Lung (tissue), 12 donors: Measurements from ENCODE around the gene PRKG1. TPM values are rescaled to one million over a fixed set of nuclear protein-coding genes. Genes with fewer than 3 reads are reported as not detected.

Source experiments
- ATAC-seq: fragments of 200-7000 bp; cut with Tn5 transposase; one replicate; pipeline ENCODE4 v1.9.1; 2020; ENCODE audit warnings: moderate number of reproducible peaks; ENCODE audit not compliant: insufficient read depth, low FRiP score
- DNase-seq, 3 donors: peaks; one replicate each; pipeline ENCODE4 v3.0.0-alpha.2; 2013 to 2017
- H3K27ac ChIP-seq, 2 donors: one replicate each; pipeline ENCODE4 v1.5.1; 2013; ENCODE audit warnings: mild to moderate bottlenecking in 2 of 2, moderate library complexity in 2 of 2, control low read depth in 1 of 2, inconsistent platforms in 1 of 2, low read depth in 1 of 2, low read length in 1 of 2
- H3K27me3 ChIP-seq, 3 donors: one replicate each; pipeline ENCODE4 v1.5.1; 2013; ENCODE audit warnings: low read length in 2 of 3; ENCODE audit not compliant: control insufficient read depth in 3 of 3, insufficient read depth in 3 of 3
- H3K36me3 ChIP-seq, 4 donors: one replicate each; pipeline ENCODE4 v1.5.1; 2013; ENCODE audit warnings: low read length in 4 of 4, mild to moderate bottlenecking in 1 of 4, moderate library complexity in 1 of 4; ENCODE audit not compliant: control insufficient read depth in 4 of 4, insufficient read depth in 4 of 4
- H3K4me1 ChIP-seq, 5 donors: one replicate each; pipeline ENCODE4 v1.5.1; 2013; ENCODE audit warnings: low read length in 5 of 5, mild to moderate bottlenecking in 2 of 5, moderate library complexity in 1 of 5; ENCODE audit not compliant: control insufficient read depth in 5 of 5, insufficient read depth in 5 of 5
- H3K4me3 ChIP-seq: one replicate; pipeline ENCODE4 v1.5.1; 2013; ENCODE audit warnings: mild to moderate bottlenecking, control low read depth, moderate library complexity
- H3K9ac ChIP-seq, 2 donors: one replicate each; pipeline ENCODE4 v1.5.1; 2013; ENCODE audit warnings: low read length in 2 of 2, control low read depth in 1 of 2; ENCODE audit not compliant: insufficient read depth in 1 of 2
- H3K9me3 ChIP-seq, 4 donors: one replicate each; pipeline ENCODE4 v1.5.1; 2013; ENCODE audit warnings: low read length in 3 of 4, mild to moderate bottlenecking in 1 of 4, moderate library complexity in 1 of 4; ENCODE audit not compliant: control insufficient read depth in 4 of 4, insufficient read depth in 3 of 4
- WGBS, 2 donors: extraction: QIAGEN DNeasy Blood & Tissue Kit; methylation state at CpG; one replicate each; pipeline ENCODE4 v1.1.7; 2013; 5-methylcytosine and 5-hydroxymethylcytosine counted together
- polyA plus RNA-seq, 2 donors: library from polyadenylated mRNA; stranded (reverse); fragments of 200-250 nt; gene quantifications; one replicate each; pipeline ENCODE4 v1.2.1, GENCODE V29; 2013
- total RNA-seq, 2 donors: library from RNA; depleted of rRNA in 1 of 2; stranded (reverse); fragments of >200 nt in 1 of 2; gene quantifications; one replicate each; pipeline ENCODE4 v1.2.1, GENCODE V29; 2014 to 2021
- TF ChIP-seq, protein P1 (sequence below): IDR thresholded peaks from 2 replicates; pipeline ENCODE4 v1.5.1; 2012; ENCODE audit warnings: mild to moderate bottlenecking; ENCODE audit errors: control extremely low read depth, extremely low read depth
- donor health status: control.
- donor health status: control.
- donor health status: Bipolar disorder and iron deficiency.
- donor health status: healthy.
- donor health status: DM: yes; HTN: yes; CAD: no.

PRKG1 gene
- total and polyA plus RNA-seq, 4 donors, result 2.1 to 50.8 (median 15.1) TPM

- no peak overlapping the region for H3K9ac ChIP-seq
- H3K9me3 ChIP-seq, result peaks cover 0 to 3% (median 0%) of the 10 kb centered on the region in 4 donors
- TF ChIP-seq, protein P1, sequence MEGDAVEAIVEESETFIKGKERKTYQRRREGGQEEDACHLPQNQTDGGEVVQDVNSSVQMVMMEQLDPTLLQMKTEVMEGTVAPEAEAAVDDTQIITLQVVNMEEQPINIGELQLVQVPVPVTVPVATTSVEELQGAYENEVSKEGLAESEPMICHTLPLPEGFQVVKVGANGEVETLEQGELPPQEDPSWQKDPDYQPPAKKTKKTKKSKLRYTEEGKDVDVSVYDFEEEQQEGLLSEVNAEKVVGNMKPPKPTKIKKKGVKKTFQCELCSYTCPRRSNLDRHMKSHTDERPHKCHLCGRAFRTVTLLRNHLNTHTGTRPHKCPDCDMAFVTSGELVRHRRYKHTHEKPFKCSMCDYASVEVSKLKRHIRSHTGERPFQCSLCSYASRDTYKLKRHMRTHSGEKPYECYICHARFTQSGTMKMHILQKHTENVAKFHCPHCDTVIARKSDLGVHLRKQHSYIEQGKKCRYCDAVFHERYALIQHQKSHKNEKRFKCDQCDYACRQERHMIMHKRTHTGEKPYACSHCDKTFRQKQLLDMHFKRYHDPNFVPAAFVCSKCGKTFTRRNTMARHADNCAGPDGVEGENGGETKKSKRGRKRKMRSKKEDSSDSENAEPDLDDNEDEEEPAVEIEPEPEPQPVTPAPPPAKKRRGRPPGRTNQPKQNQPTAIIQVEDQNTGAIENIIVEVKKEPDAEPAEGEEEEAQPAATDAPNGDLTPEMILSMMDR, result no peak
- H3K4me1 ChIP-seq, result no peaks in the 10 kb centered on the region
- H3K27ac ChIP-seq, result no peak overlapping the region
- no peaks in the 10 kb centered on the region for H3K27me3 ChIP-seq
- ATAC-seq, result no peak
- no peak for DNase-seq
- no peaks in the 10 kb centered on the region for H3K36me3 ChIP-seq
- 85 to 86% methylated on average over 5 of the region's 5 CpGs for WGBS, 2 donors
- no peak overlapping the region for H3K4me3 ChIP-seq
Observed at GRCh38 chr10:51602326-51602725, 528.0 kb downstream of the PRKG1 start.

DNA sequence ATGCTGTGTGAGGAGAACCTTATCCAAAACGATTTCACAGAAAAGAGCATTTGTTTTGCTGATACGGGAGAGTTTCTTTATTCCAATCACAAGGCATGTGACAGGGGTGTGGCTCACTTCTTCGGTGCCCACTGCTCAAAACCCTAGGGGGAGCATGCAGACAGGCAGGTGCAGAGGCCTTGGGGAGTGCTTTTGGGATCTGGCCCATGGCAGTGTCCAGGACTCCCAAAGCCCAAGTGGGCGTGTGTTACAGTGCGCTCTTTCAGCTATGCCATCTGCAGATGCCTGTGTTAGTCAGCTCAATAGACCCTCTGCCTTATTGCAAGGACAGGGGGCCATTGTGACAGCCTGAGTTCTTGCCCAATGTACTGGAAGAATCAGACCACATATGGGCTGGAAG is 530.3 kb downstream of the PRKG1 start:
- 83 to 88% methylated on average over 5 of the region's 5 CpGs for WGBS, 2 donors
- no peak for ATAC-seq

GRCh38 chr10:51606825-51607462 is 532.7 kb downstream of the PRKG1 start:
- Histone ChIP-seq H3K27ac (no peak overlapping the region), H3K4me3 (no peak overlapping the region), H3K4me1 (no peaks in the 10 kb centered on the region), H3K9ac (no peak overlapping the region), H3K27me3 (no peaks in the 10 kb centered on the region), H3K36me3 (no peaks in the 10 kb centered on the region), H3K9me3 (peaks cover 0 to 3% (median 1%) of the 10 kb centered on the region in 4 donors)
- WGBS, 2 donors, result 87 to 91% methylated on average over 6 of the region's 6 CpGs
- TF ChIP-seq, protein P1, result no peak
- no peak for DNase-seq
- ATAC-seq, result no peak

More for the DNA sequence above, 530.3 kb downstream of the PRKG1 start:
- no peaks in the 10 kb centered on the region for H3K27me3 ChIP-seq
- no peak for DNase-seq
- H3K9ac ChIP-seq, result no peak overlapping the region
- H3K9me3 ChIP-seq, result peaks cover 0 to 3% (median 0%) of the 10 kb centered on the region in 4 donors
- no peaks in the 10 kb centered on the region for H3K36me3 ChIP-seq
- H3K4me1 ChIP-seq, result no peaks in the 10 kb centered on the region
- no peak overlapping the region for H3K27ac ChIP-seq
- TF ChIP-seq, protein P1, result no peak
- H3K4me3 ChIP-seq, result no peak overlapping the region

DNA sequence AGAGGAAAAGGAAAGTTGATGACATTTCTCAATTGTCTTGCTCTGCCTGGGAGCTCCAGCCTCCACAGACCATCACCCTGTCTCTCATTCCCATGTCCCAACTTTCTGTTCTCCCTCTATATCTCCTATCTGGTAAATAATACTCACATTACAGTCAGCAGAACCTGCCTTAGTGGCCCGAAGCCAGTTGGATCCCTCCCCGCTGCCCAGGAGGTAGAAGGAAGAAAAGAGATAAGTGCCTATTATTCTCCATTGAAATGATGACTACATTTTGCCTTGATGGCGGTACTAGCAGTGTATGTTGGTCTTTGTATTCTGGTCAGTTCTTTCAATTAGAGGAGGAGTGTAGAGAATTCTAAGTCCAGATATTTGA is 533.2 kb downstream of the PRKG1 start:
- no peak overlapping the region for H3K9ac ChIP-seq
- TF ChIP-seq, protein P1, result no peak
- H3K27me3 ChIP-seq, result no peaks in the 10 kb centered on the region
- H3K4me3 ChIP-seq, result no peak overlapping the region
- peaks cover 0 to 3% (median 1%) of the 10 kb centered on the region in 4 donors for H3K9me3 ChIP-seq
- WGBS, 2 donors, result 93 to 95% methylated on average over 3 of the region's 3 CpGs
- H3K36me3 ChIP-seq, result no peaks in the 10 kb centered on the region
- H3K27ac ChIP-seq, result no peak overlapping the region
- H3K4me1 ChIP-seq, result no peaks in the 10 kb centered on the region
- ATAC-seq, result no peak
- DNase-seq, result no peak
